ENCODE data around the gene NPB.

DNA sequence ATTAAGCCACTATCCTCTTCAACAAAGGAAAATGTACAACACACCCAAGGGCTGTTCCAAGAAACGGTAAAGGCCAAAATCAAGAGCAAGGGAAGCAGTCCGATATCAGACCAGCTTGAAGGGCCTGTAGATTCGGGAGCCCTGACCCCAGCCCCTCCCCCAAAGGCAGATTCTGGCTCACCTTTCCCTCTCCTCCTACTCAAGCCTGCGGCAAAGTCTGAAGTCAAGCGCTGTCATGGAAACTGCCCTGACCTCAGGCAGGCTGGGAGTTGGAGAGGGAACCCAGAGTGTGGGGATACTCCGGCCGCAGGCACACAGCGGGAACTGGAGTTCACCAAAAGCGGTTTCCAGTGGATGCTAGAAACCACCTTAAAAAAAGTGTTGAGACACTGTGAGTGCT lies 12.4 kb upstream of the NPB start:
- no peak for TF ChIP-seq CTCF (IDR thresholded peaks at IDR 0.05)
- TF ChIP-seq POLR2A (IDR thresholded peaks at IDR 0.05), result no peak

Measured in ovary (tissue), 3 donors.